Heart right ventricle (tissue), 16 donors: Measurements from ENCODE around the gene MPP3. TPM values are rescaled to one million over a fixed set of nuclear protein-coding genes. Genes with fewer than 3 reads are reported as not detected.

ENCODE experiments used
- ATAC-seq, 8 donors: fragments of 200-7000 bp; cut with Tn5 transposase; one replicate each; pipeline ENCODE4 v1.9.1; 2020; ENCODE audit warnings: mild to moderate bottlenecking in 8 of 8, moderate library complexity in 8 of 8, moderate number of reproducible peaks in 1 of 8
- DNase-seq, 2 donors: peaks; one replicate each; pipeline ENCODE4 v3.0.0-alpha.2; 2020
- H3K27ac ChIP-seq, 10 donors: fragments of 200-600 bp; sonication (generic) in 2 of 10; one replicate each; pipeline versions ENCODE4 v1.5.0 to v1.8.0; 2020 to 2022; ENCODE audit warnings: mild to moderate bottlenecking in 3 of 10
- H3K27me3 ChIP-seq, 7 donors: fragments of 200-600 bp; one replicate each; pipeline ENCODE4 v1.8.0; 2021 to 2022; ENCODE audit warnings: mild to moderate bottlenecking in 2 of 7
- H3K36me3 ChIP-seq, 9 donors: fragments of 200-600 bp; sonication (generic) in 1 of 9; one replicate each; pipeline versions ENCODE4 v1.5.0 to v1.8.0; 2020 to 2022; ENCODE audit warnings: mild to moderate bottlenecking in 2 of 9
- H3K4me1 ChIP-seq, 9 donors: fragments of 200-600 bp; sonication (generic) in 1 of 9; one replicate each; pipeline versions ENCODE4 v1.5.0 to v1.8.0; 2020 to 2022; ENCODE audit warnings: mild to moderate bottlenecking in 4 of 9
- H3K4me3 ChIP-seq, 10 donors: fragments of 200-600 bp; sonication (generic) in 2 of 10; one replicate each; pipeline versions ENCODE4 v1.5.0 to v1.8.0; 2020 to 2022; ENCODE audit warnings: mild to moderate bottlenecking in 7 of 10, moderate library complexity in 2 of 10
- H3K9me3 ChIP-seq, 11 donors: fragments of 200-600 bp in 10 of 11; sonication (generic) in 2 of 11; one replicate each; pipeline versions ENCODE4 v1.5.0 to v1.8.0; 2013 to 2022; ENCODE audit warnings: mild to moderate bottlenecking in 2 of 11, control low read depth in 1 of 11, moderate library complexity in 1 of 11
- WGBS, 2 donors: extraction: QIAGEN DNeasy Blood & Tissue Kit; methylation state at CpG; one replicate each; pipeline ENCODE4 v1.1.7; 2013; ENCODE audit warnings: inconsistent platforms in 1 of 2; 5-methylcytosine and 5-hydroxymethylcytosine counted together
- intact Hi-C, 10 donors: fragments of 100-400 bp; cut with DNase I; formaldehyde crosslinking; loops; one replicate each; pipeline versions ENCODE4 v1.11.1 to v1.14.2; 2022
- polyA plus RNA-seq, 2 donors: library from polyadenylated mRNA; stranded (reverse); fragments of 200-250 nt; gene quantifications; one replicate each; pipeline ENCODE4 v1.2.3, GENCODE V29; 2013
- total RNA-seq, 10 donors: library from RNA; stranded (reverse); fragmentation: NEBNext Ultra II Directional in 3 of 10; extraction: Animal tissue kit (Norgen Biotek cat#: 25700) in 3 of 10; gene quantifications; one replicate each; pipeline versions ENCODE4 v1.2.1 to v1.2.4, GENCODE V29; 2021 to 2023
- TF ChIP-seq, protein P1 (sequence below), 9 donors: fragments of 200-600 bp; sonication (generic) in 2 of 9; IDR thresholded peaks; one replicate each; pipeline versions ENCODE4 v1.5.0 to v1.8.0; 2021 to 2022; ENCODE audit warnings: antibody characterized with exemption in 9 of 9, mild to moderate bottlenecking in 5 of 9, moderate library complexity in 1 of 9
- donor health status: Arrhythmogenic right ventricular cardiomyopathy.
- donor health status: ischemic (EF 13 %, LVEDD 7.1; RV severe dilation, severe dysfunction).
- donor health status: healthy with polysubstance abuse.
- donor health status: DM: no; HTN: yes; CAD: no.
- donor health status: DM: no; HTN: no; CAD: no.
- donor health status: ischemic (EF 25% LVEDD 6.9; RV normal size, moderate dysfunction).
- donor health status: ischemic (EF 25% LVEDD 5.7; RV mildly dilated, moderate dysfunction).
- donor health status: healthy.
- donor health status: DM: yes; HTN: yes; CAD: no.
- donor health status: Ischemic cardiomyopathy.
- donor health status: ischemic (EF 35%, LVEDD 5.7; RV mildly dilated, moderate dysfunction).
- donor health status: nonischemic (EF 11% LVEDD 7.7; RV severe dilation, severe dysfunction).
- donor health status: DM: yes; HTN: yes; CAD: no.
- donor health status: PGD.
- donor health status: ischemic (EF 29% LVEDD 5.4; RV normal size, mild dysfunction).
- donor health status: nonischemic (EF 23%, LVEDD 6.1; RV moderate dilation, normal function).

MPP3 gene
- total and polyA plus RNA-seq, 12 donors = 16.6 to 90.1 (median 33.0) TPM

DNA sequence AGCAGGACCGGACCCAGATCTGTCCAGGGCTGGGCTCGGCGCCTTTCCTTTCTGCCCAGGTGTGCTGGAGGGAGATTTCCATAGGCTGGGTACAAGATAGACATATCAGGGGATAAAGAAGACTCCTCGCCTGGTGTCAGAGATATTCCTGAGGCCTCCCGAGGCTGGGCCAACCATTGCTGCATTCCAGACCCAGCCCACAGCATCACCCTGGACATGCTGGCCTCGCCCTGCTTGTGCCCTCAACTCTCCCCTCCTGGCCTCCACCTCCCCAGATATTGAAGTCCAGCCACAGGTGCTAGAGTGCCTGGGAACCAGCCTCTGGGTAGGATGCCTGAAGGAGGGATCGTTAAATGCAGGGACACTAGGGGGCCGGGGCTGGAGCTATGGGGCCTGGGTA is 16.2 kb upstream of the MPP3 start:
- WGBS, 2 donors = 81 to 92% methylated on average over 8 of the region's 8 CpGs
- TF ChIP-seq, protein P1, sequence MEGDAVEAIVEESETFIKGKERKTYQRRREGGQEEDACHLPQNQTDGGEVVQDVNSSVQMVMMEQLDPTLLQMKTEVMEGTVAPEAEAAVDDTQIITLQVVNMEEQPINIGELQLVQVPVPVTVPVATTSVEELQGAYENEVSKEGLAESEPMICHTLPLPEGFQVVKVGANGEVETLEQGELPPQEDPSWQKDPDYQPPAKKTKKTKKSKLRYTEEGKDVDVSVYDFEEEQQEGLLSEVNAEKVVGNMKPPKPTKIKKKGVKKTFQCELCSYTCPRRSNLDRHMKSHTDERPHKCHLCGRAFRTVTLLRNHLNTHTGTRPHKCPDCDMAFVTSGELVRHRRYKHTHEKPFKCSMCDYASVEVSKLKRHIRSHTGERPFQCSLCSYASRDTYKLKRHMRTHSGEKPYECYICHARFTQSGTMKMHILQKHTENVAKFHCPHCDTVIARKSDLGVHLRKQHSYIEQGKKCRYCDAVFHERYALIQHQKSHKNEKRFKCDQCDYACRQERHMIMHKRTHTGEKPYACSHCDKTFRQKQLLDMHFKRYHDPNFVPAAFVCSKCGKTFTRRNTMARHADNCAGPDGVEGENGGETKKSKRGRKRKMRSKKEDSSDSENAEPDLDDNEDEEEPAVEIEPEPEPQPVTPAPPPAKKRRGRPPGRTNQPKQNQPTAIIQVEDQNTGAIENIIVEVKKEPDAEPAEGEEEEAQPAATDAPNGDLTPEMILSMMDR (IDR thresholded peaks at IDR 0.05) = no peak
- H3K36me3 ChIP-seq = peaks cover 0 to 2% (median 0%) of the 10 kb centered on the region in 9 donors
- no peaks in the 10 kb centered on the region for H3K9me3 ChIP-seq
- peak overlapping the region in 6 of 10 donors; percentile 53 to 85 (median 80) for H3K27ac ChIP-seq
- DNase-seq (no peak), ATAC-seq (peak in 1 of 8 donors; percentile 10)
- peak overlapping the region in 7 of 10 donors; percentile 14 to 55 (median 48) for H3K4me3 ChIP-seq
- intact Hi-C loops = loop anchor here in 8 of 10 donors (5.0 to 10.0 kb wide), 7 partner anchors 64 to 164 kb away; partner anchors contain the start of genes CFAP97D1 (in 3 of the 8) and DUSP3 (in 1 of the 8)
- peaks cover 0 to 32% (median 7%) of the 10 kb centered on the region in 9 donors for H3K4me1 ChIP-seq
- no peaks in the 10 kb centered on the region for H3K27me3 ChIP-seq

DNA sequence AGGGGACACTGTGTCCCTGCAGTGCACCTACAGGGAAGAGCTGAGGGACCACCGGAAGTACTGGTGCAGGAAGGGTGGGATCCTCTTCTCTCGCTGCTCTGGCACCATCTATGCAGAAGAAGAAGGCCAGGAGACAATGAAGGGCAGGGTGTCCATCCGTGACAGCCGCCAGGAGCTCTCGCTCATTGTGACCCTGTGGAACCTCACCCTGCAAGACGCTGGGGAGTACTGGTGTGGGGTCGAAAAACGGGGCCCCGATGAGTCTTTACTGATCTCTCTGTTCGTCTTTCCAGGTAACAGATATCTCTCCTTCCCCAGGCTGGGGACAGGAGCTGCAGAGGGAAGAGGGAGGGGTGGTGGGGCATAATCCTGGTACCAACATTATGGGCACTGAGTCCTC is 15.7 kb upstream of the MPP3 start:
- ATAC-seq (peak in 2 of 8 donors; percentile 4 to 28), DNase-seq (no peak)
- H3K4me1 ChIP-seq = peaks cover 0 to 30% (median 6%) of the 10 kb centered on the region in 9 donors
- no peaks in the 10 kb centered on the region for H3K27me3 ChIP-seq
- TF ChIP-seq, protein P1 (IDR thresholded peaks at IDR 0.05) = no peak
- H3K27ac ChIP-seq = peak overlapping the region in 8 of 10 donors; percentile 36 to 85 (median 76)
- H3K4me3 ChIP-seq = peak overlapping the region in 9 of 10 donors; percentile 14 to 55 (median 40)
- intact Hi-C loops = loop anchor here in 8 of 10 donors (5.0 to 10.0 kb wide), 7 partner anchors 64 to 164 kb away; partner anchors contain the start of genes CFAP97D1 (in 3 of the 8) and DUSP3 (in 1 of the 8)
- H3K9me3 ChIP-seq = no peaks in the 10 kb centered on the region
- no peaks in the 10 kb centered on the region for H3K36me3 ChIP-seq
- 74 to 78% methylated on average over 10 of the region's 10 CpGs for WGBS, 2 donors

DNA sequence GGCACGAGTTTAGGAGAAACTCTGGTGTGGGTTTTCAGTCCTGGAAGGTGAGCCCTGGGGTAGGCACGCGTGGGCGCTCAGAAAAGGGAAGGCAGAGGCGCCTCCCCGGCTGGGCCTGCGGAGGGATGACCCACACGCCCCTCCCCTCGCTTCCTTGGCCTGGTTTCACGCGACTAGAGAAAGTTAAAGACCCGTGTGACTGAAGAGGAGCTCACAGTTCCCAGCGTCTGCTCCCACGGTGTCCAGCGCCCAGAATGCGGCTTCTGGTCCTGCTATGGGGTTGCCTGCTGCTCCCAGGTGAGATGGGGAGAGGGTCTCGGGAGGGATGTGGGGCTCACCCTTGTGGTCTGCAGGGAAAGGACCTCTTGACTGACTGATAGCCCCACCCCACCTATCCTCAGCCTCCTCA is 14.0 kb upstream of the MPP3 start, which contains the start of gene CD300LG:
TSS of gene CD300LG (plus strand) at position 214 of the 409 bp plus-strand sequence. CDS start at position 255, 41 bp downstream.
- Histone ChIP-seq H3K27ac (peak within 1 kb of the TSS; percentile 27 to 85 (median 66)), H3K36me3 (no peaks in the 10 kb centered on the region), H3K4me1 (peaks cover 0 to 30% (median 6%) of the 10 kb centered on the region in 9 donors), H3K27me3 (no peaks in the 10 kb centered on the region), H3K9me3 (no peaks in the 10 kb centered on the region), H3K4me3 (peak within 1 kb of the TSS in 9 of 10 donors; percentile 19 to 55 (median 40))
- TF ChIP-seq, protein P1 (IDR thresholded peaks at IDR 0.05) = no peak
- intact Hi-C loops = loop anchor here in 8 of 10 donors (5.0 to 10.0 kb wide), 7 partner anchors 62 to 162 kb away; partner anchors contain the start of genes CFAP97D1 (in 3 of the 8) and DUSP3 (in 1 of the 8)
- ATAC-seq (peak; percentile 31 to 81 (median 68)), DNase-seq (peak; percentile 44 to 49)
- WGBS, 2 donors = 39 to 47% methylated on average over 17 of the region's 17 CpGs

DNA sequence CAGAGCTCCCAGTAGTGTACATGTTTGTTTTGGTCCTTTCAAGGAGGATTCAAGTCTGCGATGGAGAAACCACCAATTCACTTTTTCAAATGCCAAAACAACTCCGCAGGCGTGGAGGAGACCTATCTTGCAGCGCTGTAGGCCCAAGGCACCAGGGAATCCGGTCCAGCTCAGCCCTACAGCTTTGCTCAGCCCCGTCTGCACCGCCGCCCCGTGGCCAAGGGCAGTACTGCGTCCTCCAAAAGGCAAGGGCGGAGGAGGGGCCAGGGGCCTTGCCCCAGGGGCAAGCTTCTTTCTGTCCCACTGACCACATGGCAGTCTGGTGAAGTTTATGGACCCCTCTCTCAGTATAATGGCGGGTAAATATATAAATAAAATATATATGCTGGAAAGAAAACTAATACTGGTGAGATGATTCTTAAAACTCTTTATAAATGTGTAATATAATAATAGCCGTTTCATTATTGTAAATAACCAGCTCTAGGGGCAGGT is 13.3 kb upstream of the MPP3 start:
- peak overlapping the region in 9 of 10 donors; percentile 42 to 85 (median 75) for H3K27ac ChIP-seq
- H3K27me3 ChIP-seq = no peaks in the 10 kb centered on the region
- no peaks in the 10 kb centered on the region for H3K36me3 ChIP-seq
- H3K4me3 ChIP-seq = peak overlapping the region in 4 of 10 donors; percentile 34 to 55 (median 50)
- intact Hi-C loops = loop anchor here in 8 of 10 donors (5.0 to 10.0 kb wide), 7 partner anchors 61 to 161 kb away; partner anchors contain the start of genes CFAP97D1 (in 3 of the 8) and DUSP3 (in 1 of the 8)
- peak; percentile 87 to 91 for DNase-seq
- H3K4me1 ChIP-seq = peaks cover 0 to 34% (median 7%) of the 10 kb centered on the region in 9 donors
- TF ChIP-seq, protein P1 (IDR thresholded peaks at IDR 0.05) = peak; percentile 95 to 99 (median 99)
- WGBS, 2 donors = 9 to 10% methylated on average over 13 of the region's 13 CpGs
- no peaks in the 10 kb centered on the region for H3K9me3 ChIP-seq
- ATAC-seq = peak; percentile 91 to 97 (median 94)
